Motor neuron (in vitro differentiated cells): ENCODE measurements around the gene TMEM170B. TPM values are rescaled to one million over a fixed set of nuclear protein-coding genes. Genes with fewer than 3 reads are reported as not detected.

ENCODE experiments used
- ATAC-seq, 8 experiments: fragments of 200-7000 bp; cut with Tn5 transposase; replicated peaks in 6 of 8; 2 replicates each; pipeline ENCODE4 v1.8.0; 2021; ENCODE audit warnings: mild to moderate bottlenecking in 8 of 8, moderate library complexity in 8 of 8
- H3K27ac ChIP-seq, 2 donors: fragments of 250-450 bp; sonication (Bioruptor Pico); 2 replicates each; pipeline ENCODE4 v1.9.0; 2021; ENCODE audit warnings: antibody characterized with exemption in 2 of 2, mild to moderate bottlenecking in 2 of 2, moderate library complexity in 1 of 2
- H3K4me1 ChIP-seq, 2 donors: fragments of 250-450 bp; sonication (Bioruptor Pico); replicated peaks in 1 of 2; 2 replicates each; pipeline ENCODE4 v1.6.1; 2021; ENCODE audit warnings: antibody characterized with exemption in 2 of 2, mild to moderate bottlenecking in 2 of 2, moderate library complexity in 1 of 2
- H3K4me3 ChIP-seq, 5 donors: fragments of 250-450 bp; sonication (Bioruptor Pico); 2 replicates each; pipeline ENCODE4 v1.9.0; 2021; ENCODE audit warnings: antibody characterized with exemption in 5 of 5, mild to moderate bottlenecking in 5 of 5, moderate library complexity in 4 of 5
- WGBS, 10 experiments: fragments of 450-650 bp; shearing (Covaris generic); methylation state at CpG; one replicate each; pipeline ENCODE4 v1.0.0; 2022; 5-methylcytosine and 5-hydroxymethylcytosine counted together
- in situ Hi-C, 9 experiments: fragments of 400-800 bp; cut with MboI; loops; one replicate each; pipeline ENCODE4 v1.15.0; 2021; ENCODE audit warnings: low sequenced_read_pairs in 9 of 9, low pct_unique_long_range_greater_than_20kb in 2 of 9; ENCODE audit not compliant: unreplicated experiment in 9 of 9
- total RNA-seq, 8 experiments: library from RNA; unstranded; fragments of 300-600 nt; gene quantifications; 2 replicates each; pipeline versions ENCODE4 v1.2.3 to v1.2.4, GENCODE V29; 2022

The TMEM170B gene
- total RNA-seq, 8 experiments from 2014 or later = 1.0 to 24.1 (median 20.4) TPM

DNA sequence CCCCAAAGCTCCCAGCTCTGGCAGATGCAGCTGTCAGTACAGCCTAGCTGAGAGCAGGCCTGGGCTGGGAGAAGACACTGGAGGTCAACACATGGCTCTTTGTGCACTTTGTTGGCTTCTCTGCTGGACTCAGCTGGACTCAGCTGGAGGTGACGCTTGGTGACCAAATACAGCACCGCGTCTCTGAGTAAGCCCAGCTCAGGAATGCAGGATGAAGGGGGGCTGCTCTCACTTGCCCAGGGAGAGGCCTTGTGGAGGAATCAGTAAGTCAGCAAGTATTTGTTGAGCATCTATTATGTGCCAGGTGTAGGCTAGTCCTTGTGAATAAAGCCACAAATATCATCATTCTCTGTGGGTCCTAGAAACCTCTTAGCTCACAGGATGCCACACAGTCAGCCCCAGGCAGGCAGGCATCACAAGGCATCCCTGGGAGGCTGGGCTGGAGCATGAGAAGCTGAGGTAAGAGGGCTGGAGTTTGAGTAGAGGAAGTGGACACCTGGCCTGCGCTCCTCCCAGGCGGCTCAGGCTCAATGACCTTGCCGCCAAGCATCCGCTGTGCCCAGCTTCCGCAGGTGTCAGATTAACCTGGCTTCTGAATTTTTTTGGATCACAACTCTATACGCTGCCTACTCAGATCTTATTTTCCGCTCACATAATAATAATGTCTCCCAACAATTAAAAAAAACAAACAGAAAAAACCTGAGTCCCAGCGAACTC, 95.4 kb downstream of the TMEM170B start:
- Histone ChIP-seq H3K27ac (no peak overlapping the region), H3K4me3 (no peak overlapping the region), H3K4me1 (no peaks in the 10 kb centered on the region)
- WGBS, 10 experiments = 75 to 100% (median 93%) methylated on average over 1 to 10 of the region's 11 CpGs; no CpG with 5 or more reads in 2 of the 10 experiments
- in situ Hi-C loops = no loop called here
- ATAC-seq = peak in 3 of 8 experiments; percentile 15 to 47 (median 44)

Other genes starting within 250 kb of the TMEM170B start
- 1 to 10 TPM in 2 of 8 experiments, under 1 TPM in 3, not detected in 3; 0.23 to 4.1 (median 0.52) TPM for gene ADTRP, start 241.1 kb downstream of the TMEM170B start, total RNA-seq